Pancreas (tissue), 10 donors: Measurements from ENCODE around the gene TAMM41. TPM values are rescaled to one million over a fixed set of nuclear protein-coding genes. Genes with fewer than 3 reads are reported as not detected.
"Not testable (repeated sequence)": the region's sequence is repeated elsewhere in the genome, so short reads cannot be mapped to it uniquely, and the experiment has no call there.

Source experiments
- ATAC-seq, 4 donors: fragments of 200-7000 bp; cut with Tn5 transposase; one replicate each; pipeline versions ENCODE4 v1.8.0 to v1.9.1; 2020; ENCODE audit warnings: mild to moderate bottlenecking in 4 of 4, moderate library complexity in 4 of 4
- DNase-seq, 6 donors: peaks; one replicate each; pipeline ENCODE4 v3.0.0-alpha.2; 2020
- FAIRE-seq: peaks from 2 replicates; lab custom pipeline; 2012; peaks lifted over from hg19 to GRCh38; lab: Jason Lieb, UNC
- H3K27ac ChIP-seq, 4 donors: fragments of 200-600 bp; sonication (generic); 1 replicate in 3 of 4; 2 replicates in 1 of 4; pipeline versions ENCODE4 v1.5.0 to v1.8.0; 2020
- H3K27me3 ChIP-seq, 4 donors: fragments of 200-600 bp; one replicate each; pipeline ENCODE4 v1.8.0; 2021
- H3K36me3 ChIP-seq, 3 donors: fragments of 200-600 bp; sonication (generic) in 1 of 3; one replicate each; pipeline versions ENCODE4 v1.5.0 to v1.8.0; 2020 to 2021
- H3K4me1 ChIP-seq, 3 donors: fragments of 200-600 bp; one replicate each; pipeline ENCODE4 v1.8.0; 2021
- H3K4me3 ChIP-seq, 4 donors: fragments of 200-600 bp; sonication (generic) in 2 of 4; one replicate each; pipeline versions ENCODE4 v1.5.0 to v1.8.0; 2020 to 2021
- H3K9me3 ChIP-seq, 4 donors: fragments of 200-600 bp; one replicate each; pipeline ENCODE4 v1.8.0; 2021
- CTCF ChIP-seq, 4 donors: fragments of 200-600 bp; sonication (generic) in 3 of 4; IDR thresholded peaks; one replicate each; pipeline versions ENCODE4 v1.5.0 to v1.8.0; 2021; ENCODE audit warnings: antibody characterized with exemption in 4 of 4
- WGBS, 2 donors: extraction: QIAGEN DNeasy Blood & Tissue Kit; methylation state at CpG; one replicate each; pipeline ENCODE4 v1.1.7; 2013; 5-methylcytosine and 5-hydroxymethylcytosine counted together
- intact Hi-C, 3 donors: fragments of 100-400 bp; cut with DNase I; formaldehyde crosslinking; loops; one replicate each; pipeline versions ENCODE4 v1.11.1 to v1.14.2; 2022
- polyA plus RNA-seq, 2 donors: library from polyadenylated mRNA; stranded (reverse); fragments of 200-250 nt; gene quantifications; one replicate each; pipeline ENCODE4 v1.2.3, GENCODE V29; 2013
- total RNA-seq, 6 donors: library from RNA; stranded (reverse); fragmentation: NEBNext Ultra II Directional in 4 of 6; extraction: Animal tissue kit (Norgen Biotek cat#: 25700) in 4 of 6; gene quantifications; one replicate each; pipeline versions ENCODE4 v1.2.1 to v1.2.4, GENCODE V29; 2021 to 2023
- donor health status: healthy with polysubstance abuse.
- donor health status: DM: no; HTN: no; CAD: no; lungs with moderate emphysema.
- donor health status: DM: no; HTN: no; CAD: no.
- donor health status: control.
- donor health status: control.
- donor health status: Bipolar disorder and iron deficiency.
- donor health status: DM: yes; HTN: yes; CAD: no.
- donor health status: DM: no; HTN: no; CAD: no.
- donor health status: DM: no; HTN: no; CAD: no.
- donor health status: DM: yes; HTN: yes; CAD: no.

TAMM41 gene
- total and polyA plus RNA-seq, 8 donors: 6.2 to 14.0 (median 8.3) TPM

- DNase-seq (no peak), FAIRE-seq (no peak), ATAC-seq (no peak)
- intact Hi-C loops: no loop called here
- Histone ChIP-seq H3K9me3 (no peaks in the 10 kb centered on the region), H3K36me3 (no peaks in the 10 kb centered on the region), H3K4me1 (no peaks in the 10 kb centered on the region), H3K4me3 (no peak overlapping the region), H3K27ac (no peak overlapping the region), H3K27me3 (no peaks in the 10 kb centered on the region)
- TF ChIP-seq CTCF (IDR thresholded peaks at IDR 0.05): no peak
- 76 to 84% methylated on average over 9 of the region's 9 CpGs for WGBS, 2 donors
Measured at GRCh38 chr3:11757441-11757875, 89.2 kb downstream of the TAMM41 start.

GRCh38 chr3:11755276-11755675, 91.4 kb downstream of the TAMM41 start:
- WGBS, 2 donors: 88 to 90% methylated on average over 12 of the region's 12 CpGs
- FAIRE-seq (no peak), ATAC-seq (no peak), DNase-seq (no peak)
- H3K27ac ChIP-seq: no peak overlapping the region
- intact Hi-C loops: no loop called here
- no peak for TF ChIP-seq CTCF (IDR thresholded peaks at IDR 0.05)
- H3K4me3 ChIP-seq: no peak overlapping the region
- H3K36me3 ChIP-seq: no peaks in the 10 kb centered on the region
- H3K4me1 ChIP-seq: no peaks in the 10 kb centered on the region
- no peaks in the 10 kb centered on the region for H3K27me3 ChIP-seq
- H3K9me3 ChIP-seq: no peaks in the 10 kb centered on the region

- ATAC-seq, FAIRE-seq, DNase-seq, H3K9me3 ChIP-seq, H3K27ac ChIP-seq, H3K4me3 ChIP-seq, H3K4me1 ChIP-seq, H3K27me3 ChIP-seq, intact Hi-C loops, H3K36me3 ChIP-seq: not testable (repeated sequence)
- 77 to 84% methylated on average over 4 of the region's 4 CpGs for WGBS, 2 donors
Measured at GRCh38 chr3:11752254-11752653, 94.4 kb downstream of the TAMM41 start.

GRCh38 chr3:11748306-11748705, 98.4 kb downstream of the TAMM41 start:
- H3K36me3 ChIP-seq, H3K4me3 ChIP-seq, H3K9me3 ChIP-seq, DNase-seq, H3K27me3 ChIP-seq, H3K4me1 ChIP-seq, intact Hi-C loops, ATAC-seq, H3K27ac ChIP-seq, FAIRE-seq: not testable (repeated sequence)
- 78 to 82% methylated on average over 9 of the region's 9 CpGs for WGBS, 2 donors

Other genes starting within 250 kb of the TAMM41 start
- 10 to 100 TPM; 17.3 to 47.8 (median 21.5) TPM for gene VGLL4, start 203.0 kb downstream of the TAMM41 start, total RNA-seq
- 10 to 100 TPM; 20.9 to 31.9 TPM for gene VGLL4, start 203.0 kb downstream of the TAMM41 start, polyA plus RNA-seq
- 1 to 10 TPM in 1 of 6 donors, under 1 TPM in 5; 0.20 to 1.1 (median 0.58) TPM for gene SYN2, start 157.5 kb upstream of the TAMM41 start, total RNA-seq
- under 1 TPM; 0.38 to 0.73 TPM for gene SYN2, start 157.5 kb upstream of the TAMM41 start, polyA plus RNA-seq